ENCODE data around the gene CDKL1. TPM values are rescaled to one million over a fixed set of nuclear protein-coding genes. Genes with fewer than 3 reads are reported as not detected.
"Not testable (repeated sequence)": the region's sequence is repeated elsewhere in the genome, so short reads cannot be mapped to it uniquely, and the experiment has no call there.

The CDKL1 gene
- total RNA-seq, 4 donors from 2014 or later = 8.2 to 22.5 (median 9.5) TPM

- TF ChIP-seq CTCF (IDR thresholded peaks at IDR 0.05) (no peak), POLR2A (IDR thresholded peaks at IDR 0.05) (no peak), EP300 (IDR thresholded peaks at IDR 0.05) (no peak)
- no peak for DNase-seq (ENCODE audit: low spot score in 2 of 2)
- Histone ChIP-seq H3K36me3 (no peaks in the 10 kb centered on the region), H3K27me3 (no peaks in the 10 kb centered on the region), H3K4me3 (no peak overlapping the region), H3K4me1 (peaks cover 0 to 15% (median 2%) of the 10 kb centered on the region in 4 donors), H3K27ac (no peak overlapping the region), H3K9me3 (no peaks in the 10 kb centered on the region)
- WGBS, 2 donors = 89 to 92% methylated on average over 1 of the region's 1 CpG
Measured at GRCh38 chr14:50364792-50365191, 31.9 kb downstream of the CDKL1 start.

GRCh38 chr14:50363714-50364111, 33.0 kb downstream of the CDKL1 start:
- H3K27me3 ChIP-seq = no peaks in the 10 kb centered on the region
- TF ChIP-seq EP300 (IDR thresholded peaks at IDR 0.05) (peak in 1 of 2 donors; percentile 22), POLR2A (IDR thresholded peaks at IDR 0.05) (no peak)
- H3K4me1 ChIP-seq = peaks cover 0 to 15% (median 2%) of the 10 kb centered on the region in 4 donors
- 20% methylated on average over 4 of the region's 4 CpGs for WGBS, 2 donors
- H3K4me3 ChIP-seq = peak overlapping the region in 3 of 4 donors; percentile 3 to 37 (median 28)
- H3K36me3 ChIP-seq = peaks cover 0 to 2% (median 0%) of the 10 kb centered on the region in 3 donors
- H3K27ac ChIP-seq = peak overlapping the region; percentile 19 to 78 (median 66)
- H3K9me3 ChIP-seq = no peaks in the 10 kb centered on the region
- peak in 1 of 2 donors; percentile 19 for DNase-seq (ENCODE audit: low spot score in 2 of 2)

- Histone ChIP-seq H3K36me3 (peaks cover 0 to 9% (median 0%) of the 10 kb centered on the region in 3 donors), H3K4me3 (peak overlapping the region in 3 of 4 donors; percentile 11 to 37 (median 28)), H3K27ac (peak overlapping the region; percentile 19 to 78 (median 66)), H3K9me3 (no peaks in the 10 kb centered on the region), H3K27me3 (no peaks in the 10 kb centered on the region), H3K4me1 (peaks cover 0 to 15% (median 2%) of the 10 kb centered on the region in 4 donors)
- TF ChIP-seq POLR2A (IDR thresholded peaks at IDR 0.05) (no peak), CTCF (IDR thresholded peaks at IDR 0.05) (no peak), EP300 (IDR thresholded peaks at IDR 0.05) (no peak)
- DNase-seq (ENCODE audit: low spot score in 2 of 2) = no peak
- WGBS, 2 donors = 68 to 76% methylated on average over 14 of the region's 14 CpGs
Measured at GRCh38 chr14:50362764-50363713, 33.6 kb downstream of the CDKL1 start.

- Histone ChIP-seq H3K36me3 (peaks cover 0 to 19% (median 0%) of the 10 kb centered on the region in 3 donors), H3K4me1 (peaks cover 0 to 15% (median 2%) of the 10 kb centered on the region in 4 donors)
- not testable (repeated sequence) for DNase-seq (ENCODE audit: low spot score in 2 of 2); H3K9me3 ChIP-seq; H3K27ac ChIP-seq; H3K27me3 ChIP-seq; H3K4me3 ChIP-seq
- 93 to 94% methylated on average over 10 to 12 of the region's 36 CpGs for WGBS, 2 donors
Measured at GRCh38 chr14:50361473-50362403, 34.9 kb downstream of the CDKL1 start.

- no peaks in the 10 kb centered on the region for H3K9me3 ChIP-seq
- 91 to 92% methylated on average over 2 of the region's 2 CpGs for WGBS, 2 donors
- H3K4me1 ChIP-seq = peaks cover 0 to 15% (median 2%) of the 10 kb centered on the region in 4 donors
- no peak overlapping the region for H3K27ac ChIP-seq
- no peak for TF ChIP-seq EP300 (IDR thresholded peaks at IDR 0.05)
- no peak for TF ChIP-seq POLR2A (IDR thresholded peaks at IDR 0.05)
- no peak for TF ChIP-seq CTCF (IDR thresholded peaks at IDR 0.05)
- no peak overlapping the region for H3K4me3 ChIP-seq
- DNase-seq (ENCODE audit: low spot score in 2 of 2) = no peak
- H3K27me3 ChIP-seq = no peaks in the 10 kb centered on the region
- peaks cover 0 to 19% (median 0%) of the 10 kb centered on the region in 3 donors for H3K36me3 ChIP-seq
Measured at GRCh38 chr14:50360851-50361250, 35.8 kb downstream of the CDKL1 start.
